IPS-15b (cell line): ENCODE results near the gene UTRN.

ENCODE experiments used
- H3K27me3 ChIP-seq: one replicate; pipeline ENCODE4 v1.6.1; 2013; ENCODE audit warnings: low read length; ENCODE audit not compliant: control insufficient read depth, insufficient read depth
- H3K36me3 ChIP-seq: one replicate; pipeline ENCODE4 v1.6.1; 2013; ENCODE audit warnings: low read length; ENCODE audit not compliant: control insufficient read depth, insufficient read depth
- H3K4me1 ChIP-seq: one replicate; pipeline ENCODE4 v1.6.1; 2013; ENCODE audit warnings: mild to moderate bottlenecking, low read length; ENCODE audit not compliant: control insufficient read depth, insufficient read depth
- H3K4me3 ChIP-seq: one replicate; pipeline ENCODE4 v1.5.1; 2013; ENCODE audit warnings: low read depth, low read length
- H3K9ac ChIP-seq: one replicate; pipeline ENCODE4 v1.6.1; 2013; ENCODE audit warnings: low read depth, mild to moderate bottlenecking, low read length
- H3K9me3 ChIP-seq: one replicate; pipeline ENCODE4 v1.6.1; 2013; ENCODE audit warnings: mild to moderate bottlenecking, low read length; ENCODE audit not compliant: control insufficient read depth, insufficient read depth

Gene UTRN

GRCh38 chr6:144334150-144334708 is 49.1 kb downstream of the UTRN start:
- Histone ChIP-seq H3K4me3 (no peak overlapping the region), H3K36me3 (no peaks in the 10 kb centered on the region), H3K9ac (no peak overlapping the region), H3K27me3 (no peaks in the 10 kb centered on the region), H3K4me1 (peaks cover 27% of the 10 kb centered on the region), H3K9me3 (no peaks in the 10 kb centered on the region)
